GM23338 (cell line): Measurements from ENCODE around the gene BAHCC1. TPM values are rescaled to one million over a fixed set of nuclear protein-coding genes. Genes with fewer than 3 reads are reported as not detected.
A peak's percentile ranks its signal among the peaks of the same experiment; 100 is the strongest.

Experiments used
- ATAC-seq: fragments of 200-7000 bp; cut with Tn5 transposase; 3 replicates; pipeline ENCODE4 v1.9.1; 2020
- DNase-seq: peaks from one replicate; pipeline ENCODE4 v3.0.0-alpha.2; 2015; ENCODE audit warnings: low spot score
- H2AFZ ChIP-seq: fragments of 200-600 bp; sonication (generic); 2 replicates; pipeline ENCODE4 v1.8.0; 2016; ENCODE audit warnings: antibody characterized with exemption, mild to moderate bottlenecking, moderate library complexity
- H3F3A ChIP-seq: fragments of 200-600 bp; sonication (generic); replicated peaks from 2 replicates; pipeline ENCODE4 v1.8.0; 2017; ENCODE audit warnings: antibody characterized with exemption, mixed run types, low read depth
- H3K27ac ChIP-seq: fragments of 200-600 bp; sonication (generic); 2 replicates; pipeline ENCODE4 v1.6.1; 2016; ENCODE audit warnings: low read depth
- H3K27me3 ChIP-seq: fragments of 200-600 bp; sonication (generic); 2 replicates; pipeline ENCODE4 v1.8.0; 2016; ENCODE audit warnings: mild to moderate bottlenecking, mixed run types, moderate library complexity; ENCODE audit not compliant: insufficient read depth
- H3K36me3 ChIP-seq: fragments of 200-600 bp; sonication (generic); 2 replicates; pipeline ENCODE4 v1.8.0; 2016; ENCODE audit warnings: mild to moderate bottlenecking; ENCODE audit not compliant: insufficient read depth
- H3K4me1 ChIP-seq: fragments of 200-600 bp; sonication (generic); 2 replicates; pipeline ENCODE4 v1.8.0; 2016; ENCODE audit warnings: mild to moderate bottlenecking, moderate library complexity; ENCODE audit not compliant: insufficient read depth
- H3K4me2 ChIP-seq: fragments of 200-600 bp; sonication (generic); 2 replicates; pipeline ENCODE4 v1.7.1; 2017; ENCODE audit warnings: mixed run types
- H3K4me3 ChIP-seq: fragments of 200-600 bp; sonication (generic); 2 replicates; pipeline ENCODE4 v1.6.1; 2016; ENCODE audit warnings: mixed run types
- H3K79me2 ChIP-seq: fragments of 200-600 bp; sonication (generic); replicated peaks from 2 replicates; pipeline ENCODE4 v1.8.0; 2017; ENCODE audit warnings: mild to moderate bottlenecking; ENCODE audit not compliant: insufficient read depth
- H3K9me2 ChIP-seq: fragments of 200-600 bp; sonication (generic); 2 replicates; pipeline ENCODE4 v1.8.0; 2017; ENCODE audit not compliant: insufficient read depth
- H4K20me1 ChIP-seq: fragments of 200-600 bp; sonication (generic); replicated peaks from 2 replicates; pipeline ENCODE4 v1.8.0; 2017; ENCODE audit warnings: mild to moderate bottlenecking; ENCODE audit not compliant: insufficient read depth
- H3K27ac Mint-ChIP-seq: 2 replicates; pipeline ENCODE4 v1.8.0; 2020; ENCODE audit warnings: inconsistent platforms, mild to moderate bottlenecking, moderate library complexity, mixed read lengths
- H3K27me3 Mint-ChIP-seq: 3 replicates; pipeline ENCODE4 v1.8.0; 2022; ENCODE audit warnings: low read depth, mild to moderate bottlenecking, moderate library complexity, mixed read lengths, inconsistent platforms; ENCODE audit not compliant: insufficient read depth, poor library complexity
- H3K36me3 Mint-ChIP-seq: 3 replicates; pipeline ENCODE4 v1.8.0; 2021; ENCODE audit warnings: low read depth, mild to moderate bottlenecking, inconsistent platforms, moderate library complexity, mixed read lengths
- H3K4me1 Mint-ChIP-seq: 3 replicates; pipeline ENCODE4 v1.8.0; 2020; ENCODE audit warnings: mild to moderate bottlenecking, inconsistent platforms, mixed read lengths
- H3K4me3 Mint-ChIP-seq: 3 replicates; pipeline ENCODE4 v1.8.0; 2021; ENCODE audit warnings: moderate library complexity, mild to moderate bottlenecking, inconsistent platforms, mixed read lengths
- H3K9me3 Mint-ChIP-seq: 3 replicates; pipeline ENCODE4 v1.8.0; 2020; ENCODE audit warnings: moderate library complexity, mild to moderate bottlenecking, inconsistent platforms, mixed read lengths
- CREB1 ChIP-seq: fragments of 250-450 bp; sonication (Bioruptor Pico); IDR thresholded peaks from 2 replicates; pipeline ENCODE4 v1.5.0; 2020; ENCODE audit warnings: low read depth, mild to moderate bottlenecking, moderate library complexity
- CTCF ChIP-seq, 2 experiments: fragments of 200-600 bp in 1 of 2; sonication (generic) in 1 of 2; conservative IDR thresholded peaks; 2 replicates each; pipeline versions ENCODE4 v1.5.1 to v1.6.1; 2016 to 2017; ENCODE audit warnings: antibody characterized with exemption in 2 of 2, low read depth in 2 of 2, mild to moderate bottlenecking in 2 of 2, moderate library complexity in 1 of 2
- EZH2 ChIP-seq: fragments of 200-600 bp; sonication (generic); IDR thresholded peaks from one replicate; pipeline ENCODE4 v1.8.0; 2017; ENCODE audit warnings: antibody characterized with exemption, mild to moderate bottlenecking, low read depth; ENCODE audit not compliant: unreplicated experiment
- EZH2phosphoT487 ChIP-seq: fragments of 200-600 bp; sonication (generic); IDR thresholded peaks from one replicate; pipeline ENCODE4 v1.8.1; 2018; ENCODE audit warnings: antibody characterized with exemption; ENCODE audit not compliant: unreplicated experiment
- JUNB ChIP-seq: IDR thresholded peaks from one replicate; pipeline ENCODE4 v1.6.1; 2016; ENCODE audit warnings: antibody characterized with exemption; ENCODE audit not compliant: unreplicated experiment
- NANOG ChIP-seq: IDR thresholded peaks from 2 replicates; pipeline ENCODE4 v1.6.1; 2016; ENCODE audit warnings: antibody characterized with exemption, borderline replicate concordance
- POLR2AphosphoS5 ChIP-seq: IDR thresholded peaks from 2 replicates; pipeline ENCODE4 v1.6.1; 2016; ENCODE audit warnings: antibody characterized with exemption, low read depth
- STAT1 ChIP-seq: IDR thresholded peaks from one replicate; pipeline ENCODE4 v1.6.1; 2016; ENCODE audit warnings: antibody characterized with exemption; ENCODE audit not compliant: unreplicated experiment
- ZNF114 ChIP-seq: fragments of 250-450 bp; sonication (Bioruptor Pico); IDR thresholded peaks from 2 replicates; pipeline ENCODE4 v1.5.0; 2020; ENCODE audit warnings: mild to moderate bottlenecking, moderate library complexity
- ZNF331 ChIP-seq: fragments of 250-450 bp; sonication (Bioruptor Pico); IDR thresholded peaks from 2 replicates; pipeline ENCODE4 v1.5.0; 2020; ENCODE audit warnings: low read depth, mild to moderate bottlenecking, moderate library complexity
- polyA plus RNA-seq: library from polyadenylated mRNA; unstranded; fragments of >200 nt; fragmentation: Nextera tagmentation; extraction: Ambion mirVana; gene quantifications from 2 replicates; pipeline ENCODE4 v1.2.1, GENCODE V29; 2016
- total RNA-seq: library from RNA; depleted of rRNA; stranded (reverse); fragments of >200 nt; shearing (Covaris generic); gene quantifications from 2 replicates; pipeline ENCODE4 v1.2.3, GENCODE V29; 2014
- TF ChIP-seq, protein P1 (sequence below): IDR thresholded peaks from one replicate; pipeline ENCODE4 v1.6.1; 2018; ENCODE audit warnings: antibody characterized with exemption; ENCODE audit not compliant: unreplicated experiment
- TF ChIP-seq, protein P2 (sequence below): IDR thresholded peaks from 2 replicates; pipeline ENCODE4 v1.6.1; 2016; ENCODE audit warnings: antibody characterized with exemption

Gene BAHCC1
- total and polyA plus RNA-seq, 2 experiments from 2014 or later = 0.24 to 1.1 TPM

DNA sequence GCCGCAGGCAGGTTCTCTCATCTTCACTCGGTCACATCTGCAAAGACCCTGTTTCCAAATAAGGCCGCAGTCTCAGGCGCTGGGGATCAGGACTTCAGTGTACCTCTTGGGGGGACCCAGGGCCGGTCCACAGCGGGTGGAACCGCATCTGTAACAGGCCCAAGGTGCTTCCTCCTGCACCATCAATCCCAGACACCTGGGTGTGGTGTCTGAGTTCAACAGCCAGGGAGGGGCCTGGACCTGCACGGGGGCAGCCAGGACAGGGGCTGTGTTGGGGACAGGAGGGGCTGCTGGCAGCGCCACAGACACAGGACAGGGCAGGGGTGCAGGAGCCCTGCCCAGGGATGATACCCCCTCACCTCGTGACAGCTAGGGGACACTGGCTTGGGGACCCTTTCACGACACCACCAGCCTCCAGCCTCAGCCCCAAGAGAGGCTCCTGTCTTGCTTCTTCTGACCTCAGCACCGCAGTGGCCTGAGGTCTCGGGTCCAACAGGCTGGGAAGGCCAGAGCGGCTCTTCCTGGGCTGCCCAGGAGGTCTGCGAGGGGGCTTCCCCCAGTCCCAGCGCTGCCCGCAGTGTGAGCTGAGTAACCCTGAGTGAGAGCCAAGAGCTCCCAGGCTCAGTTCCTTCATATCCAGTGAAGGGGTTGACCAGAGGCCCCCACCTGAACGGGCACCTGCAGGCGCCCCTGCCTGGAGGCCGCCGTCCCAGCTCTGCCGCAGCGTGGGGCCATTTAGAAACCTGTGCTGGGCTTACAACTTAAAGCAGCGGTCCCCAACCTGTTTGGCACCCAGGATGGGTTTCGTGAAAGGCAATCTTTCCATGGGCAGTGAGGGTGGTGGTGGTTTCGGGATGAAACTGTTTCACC is 30.7 kb upstream of the BAHCC1 start:
- H4K20me1 ChIP-seq = no peaks in the 10 kb centered on the region
- DNase-seq (peak; percentile 34), ATAC-seq (peak; percentile 55)
- H3K9me2 ChIP-seq = no peaks in the 10 kb centered on the region
- TF ChIP-seq CTCF (conservative IDR thresholded peaks at IDR 0.05; ENCODE audit: low read depth in 2 of 2) = no peak
- no peaks in the 10 kb centered on the region for H3K36me3 ChIP-seq
- no peaks in the 10 kb centered on the region for H3F3A ChIP-seq
- no peaks in the 10 kb centered on the region for H3K27me3 ChIP-seq
- no peaks in the 10 kb centered on the region; the same call in 1 of the 2 replicates for H3K4me1 ChIP-seq
- Mint-ChIP-seq H3K4me1 (peaks cover 6% of the 10 kb centered on the region; the same call in 2 of the 3 replicates), H3K36me3 (no peaks in the 10 kb centered on the region), H3K27me3 (peaks cover 23% of the 10 kb centered on the region), H3K9me3 (no peaks in the 10 kb centered on the region), H3K4me3 (peak overlapping the region; percentile 54), H3K27ac (no peak overlapping the region)
- peak overlapping the region; percentile 96 for H2AFZ ChIP-seq
- H3K27ac ChIP-seq = no peak overlapping the region
- H3K4me2 ChIP-seq = peak overlapping the region; percentile 67; the same call in 1 of the 2 replicates
- peak overlapping the region; percentile 36; the same call in 1 of the 2 replicates for H3K4me3 ChIP-seq
- no peaks in the 10 kb centered on the region for H3K79me2 ChIP-seq

DNA sequence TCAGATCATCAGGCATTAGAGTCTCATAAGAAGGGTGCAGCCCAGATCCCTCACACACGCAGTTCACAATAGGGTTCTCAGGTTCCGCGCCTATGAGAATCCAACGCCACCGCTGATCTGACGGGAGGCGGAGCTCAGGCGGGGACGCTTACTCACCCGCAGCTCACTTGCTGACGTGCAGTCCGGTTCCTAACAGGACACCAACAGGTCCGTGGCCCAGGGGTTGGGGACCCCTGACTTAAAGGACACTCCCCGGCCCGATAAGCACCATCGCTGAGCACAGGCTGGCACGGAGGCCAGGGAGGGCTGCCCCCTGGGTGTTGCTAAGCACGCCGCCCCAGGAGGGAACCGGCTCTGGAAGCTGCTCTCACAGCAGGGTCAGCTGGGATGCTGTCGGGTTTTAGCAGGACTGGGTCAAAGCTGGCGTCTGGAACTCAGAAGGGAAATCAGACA is 30.1 kb upstream of the BAHCC1 start:
- Histone ChIP-seq H3K36me3 (no peaks in the 10 kb centered on the region), H3K4me1 (no peaks in the 10 kb centered on the region; the same call in 1 of the 2 replicates), H3K27ac (no peak overlapping the region), H3F3A (no peaks in the 10 kb centered on the region), H3K4me2 (peak overlapping the region; percentile 67), H3K4me3 (peak overlapping the region; percentile 36; the same call in 1 of the 2 replicates), H3K9me2 (no peaks in the 10 kb centered on the region), H4K20me1 (no peaks in the 10 kb centered on the region), H3K27me3 (no peaks in the 10 kb centered on the region), H3K79me2 (no peaks in the 10 kb centered on the region), H2AFZ (peak overlapping the region; percentile 96)
- Mint-ChIP-seq H3K27ac (no peak overlapping the region), H3K9me3 (no peaks in the 10 kb centered on the region), H3K27me3 (peaks cover 23% of the 10 kb centered on the region), H3K4me1 (peaks cover 6% of the 10 kb centered on the region; the same call in 2 of the 3 replicates), H3K4me3 (peak overlapping the region; percentile 54), H3K36me3 (no peaks in the 10 kb centered on the region)
- ATAC-seq (peak; percentile 88), DNase-seq (peak; percentile 69)
- TF ChIP-seq POLR2AphosphoS5 (no peak), CREB1 (CRISPR knock-in tag) (no peak), STAT1 (no peak), EZH2 (no peak), EZH2phosphoT487 (no peak), CTCF (conservative IDR thresholded peaks at IDR 0.05; ENCODE audit: low read depth in 2 of 2) (no peak), NANOG (no peak), ZNF331 (CRISPR knock-in tag) (no peak), ZNF114 (no peak), JUNB (no peak)
- TF ChIP-seq, protein P1, sequence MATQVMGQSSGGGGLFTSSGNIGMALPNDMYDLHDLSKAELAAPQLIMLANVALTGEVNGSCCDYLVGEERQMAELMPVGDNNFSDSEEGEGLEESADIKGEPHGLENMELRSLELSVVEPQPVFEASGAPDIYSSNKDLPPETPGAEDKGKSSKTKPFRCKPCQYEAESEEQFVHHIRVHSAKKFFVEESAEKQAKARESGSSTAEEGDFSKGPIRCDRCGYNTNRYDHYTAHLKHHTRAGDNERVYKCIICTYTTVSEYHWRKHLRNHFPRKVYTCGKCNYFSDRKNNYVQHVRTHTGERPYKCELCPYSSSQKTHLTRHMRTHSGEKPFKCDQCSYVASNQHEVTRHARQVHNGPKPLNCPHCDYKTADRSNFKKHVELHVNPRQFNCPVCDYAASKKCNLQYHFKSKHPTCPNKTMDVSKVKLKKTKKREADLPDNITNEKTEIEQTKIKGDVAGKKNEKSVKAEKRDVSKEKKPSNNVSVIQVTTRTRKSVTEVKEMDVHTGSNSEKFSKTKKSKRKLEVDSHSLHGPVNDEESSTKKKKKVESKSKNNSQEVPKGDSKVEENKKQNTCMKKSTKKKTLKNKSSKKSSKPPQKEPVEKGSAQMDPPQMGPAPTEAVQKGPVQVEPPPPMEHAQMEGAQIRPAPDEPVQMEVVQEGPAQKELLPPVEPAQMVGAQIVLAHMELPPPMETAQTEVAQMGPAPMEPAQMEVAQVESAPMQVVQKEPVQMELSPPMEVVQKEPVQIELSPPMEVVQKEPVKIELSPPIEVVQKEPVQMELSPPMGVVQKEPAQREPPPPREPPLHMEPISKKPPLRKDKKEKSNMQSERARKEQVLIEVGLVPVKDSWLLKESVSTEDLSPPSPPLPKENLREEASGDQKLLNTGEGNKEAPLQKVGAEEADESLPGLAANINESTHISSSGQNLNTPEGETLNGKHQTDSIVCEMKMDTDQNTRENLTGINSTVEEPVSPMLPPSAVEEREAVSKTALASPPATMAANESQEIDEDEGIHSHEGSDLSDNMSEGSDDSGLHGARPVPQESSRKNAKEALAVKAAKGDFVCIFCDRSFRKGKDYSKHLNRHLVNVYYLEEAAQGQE = no peak
- TF ChIP-seq, protein P2, sequence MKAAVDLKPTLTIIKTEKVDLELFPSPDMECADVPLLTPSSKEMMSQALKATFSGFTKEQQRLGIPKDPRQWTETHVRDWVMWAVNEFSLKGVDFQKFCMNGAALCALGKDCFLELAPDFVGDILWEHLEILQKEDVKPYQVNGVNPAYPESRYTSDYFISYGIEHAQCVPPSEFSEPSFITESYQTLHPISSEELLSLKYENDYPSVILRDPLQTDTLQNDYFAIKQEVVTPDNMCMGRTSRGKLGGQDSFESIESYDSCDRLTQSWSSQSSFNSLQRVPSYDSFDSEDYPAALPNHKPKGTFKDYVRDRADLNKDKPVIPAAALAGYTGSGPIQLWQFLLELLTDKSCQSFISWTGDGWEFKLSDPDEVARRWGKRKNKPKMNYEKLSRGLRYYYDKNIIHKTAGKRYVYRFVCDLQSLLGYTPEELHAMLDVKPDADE = no peak
